ENCODE data around the gene DAB1. TPM values are rescaled to one million over a fixed set of nuclear protein-coding genes. Genes with fewer than 3 reads are reported as not detected.

The DAB1 gene
- total and polyA plus RNA-seq, 12 donors: 0.04 to 2.1 (median 0.59) TPM; not detected in 2

GRCh38 chr1:57404884-57405283 lies 19.0 kb downstream of the DAB1 start:
- Histone ChIP-seq H3K27me3 (no peaks in the 10 kb centered on the region), H3K9me3 (replicated peaks in 1 of 3) (no peaks in the 10 kb centered on the region), H3K27ac (no peak overlapping the region), H3K4me3 (no peak overlapping the region), H3K4me1 (replicated peaks in 1 of 2) (no peaks in the 10 kb centered on the region), H3K36me3 (replicated peaks in 1 of 2) (no peaks in the 10 kb centered on the region)
- WGBS, 4 donors: 77 to 86% (median 86%) methylated on average over 3 of the region's 3 CpGs
- DNase-seq: no peak
- intact Hi-C loops (cut with DNase I): no loop called here
- TF ChIP-seq, protein P1, sequence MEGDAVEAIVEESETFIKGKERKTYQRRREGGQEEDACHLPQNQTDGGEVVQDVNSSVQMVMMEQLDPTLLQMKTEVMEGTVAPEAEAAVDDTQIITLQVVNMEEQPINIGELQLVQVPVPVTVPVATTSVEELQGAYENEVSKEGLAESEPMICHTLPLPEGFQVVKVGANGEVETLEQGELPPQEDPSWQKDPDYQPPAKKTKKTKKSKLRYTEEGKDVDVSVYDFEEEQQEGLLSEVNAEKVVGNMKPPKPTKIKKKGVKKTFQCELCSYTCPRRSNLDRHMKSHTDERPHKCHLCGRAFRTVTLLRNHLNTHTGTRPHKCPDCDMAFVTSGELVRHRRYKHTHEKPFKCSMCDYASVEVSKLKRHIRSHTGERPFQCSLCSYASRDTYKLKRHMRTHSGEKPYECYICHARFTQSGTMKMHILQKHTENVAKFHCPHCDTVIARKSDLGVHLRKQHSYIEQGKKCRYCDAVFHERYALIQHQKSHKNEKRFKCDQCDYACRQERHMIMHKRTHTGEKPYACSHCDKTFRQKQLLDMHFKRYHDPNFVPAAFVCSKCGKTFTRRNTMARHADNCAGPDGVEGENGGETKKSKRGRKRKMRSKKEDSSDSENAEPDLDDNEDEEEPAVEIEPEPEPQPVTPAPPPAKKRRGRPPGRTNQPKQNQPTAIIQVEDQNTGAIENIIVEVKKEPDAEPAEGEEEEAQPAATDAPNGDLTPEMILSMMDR (IDR thresholded peaks at IDR 0.05): no peak
- no peak for TF ChIP-seq POLR2A (IDR thresholded peaks at IDR 0.05)

DNA sequence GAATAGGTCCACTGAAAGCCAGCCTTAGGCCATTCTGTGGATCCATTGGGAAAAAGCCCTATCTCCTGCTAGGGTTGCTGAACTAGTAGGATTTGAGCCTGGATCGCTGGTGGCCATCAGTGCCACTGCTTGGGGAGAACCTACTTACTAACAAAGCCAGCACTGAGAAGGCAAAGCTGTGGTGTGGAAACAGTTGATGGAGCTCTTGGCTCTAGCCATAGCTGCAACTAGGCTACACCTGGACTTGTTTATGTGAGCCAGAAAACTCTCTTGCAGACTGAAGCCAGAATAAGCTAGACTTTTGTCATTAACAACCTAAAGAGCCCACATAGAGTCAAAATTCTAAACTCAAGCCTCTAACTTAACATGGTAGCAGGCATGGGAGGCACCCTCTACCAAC lies 20.7 kb downstream of the DAB1 start:
- Histone ChIP-seq H3K4me3 (no peak overlapping the region), H3K36me3 (replicated peaks in 1 of 2) (no peaks in the 10 kb centered on the region), H3K27me3 (no peaks in the 10 kb centered on the region), H3K27ac (no peak overlapping the region), H3K4me1 (replicated peaks in 1 of 2) (no peaks in the 10 kb centered on the region), H3K9me3 (replicated peaks in 1 of 3) (no peaks in the 10 kb centered on the region)
- 86 to 100% (median 96%) methylated on average over 1 of the region's 1 CpG for WGBS, 4 donors
- TF ChIP-seq POLR2A (IDR thresholded peaks at IDR 0.05): no peak
- TF ChIP-seq, protein P1 (IDR thresholded peaks at IDR 0.05): no peak
- no peak for DNase-seq
- intact Hi-C loops (cut with DNase I): no loop called here

DNA sequence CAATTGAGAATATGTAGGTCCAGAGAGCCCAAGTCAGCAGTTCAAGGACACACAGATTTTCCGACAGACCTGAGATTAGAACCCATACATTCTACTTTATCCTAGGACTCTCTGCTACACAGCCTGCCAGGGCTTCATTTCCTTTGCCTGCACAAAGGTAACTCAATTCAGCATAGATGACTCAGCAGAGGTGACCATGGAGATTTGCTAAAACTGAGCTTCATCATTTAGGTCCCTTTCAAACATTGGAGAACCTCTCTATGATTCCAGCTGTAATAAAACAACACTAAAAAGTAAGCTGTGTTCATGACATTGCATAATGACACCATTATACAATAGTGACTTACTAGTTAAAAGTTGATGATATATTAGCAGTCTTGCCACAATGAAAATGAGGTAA lies 22.2 kb downstream of the DAB1 start:
- Histone ChIP-seq H3K27me3 (no peaks in the 10 kb centered on the region), H3K36me3 (replicated peaks in 1 of 2) (no peaks in the 10 kb centered on the region), H3K27ac (no peak overlapping the region), H3K4me1 (replicated peaks in 1 of 2) (no peaks in the 10 kb centered on the region), H3K4me3 (no peak overlapping the region), H3K9me3 (replicated peaks in 1 of 3) (no peaks in the 10 kb centered on the region)
- intact Hi-C loops (cut with DNase I): no loop called here
- 60 to 79% (median 62%) methylated on average over 1 of the region's 1 CpG for WGBS, 4 donors
- TF ChIP-seq, protein P1 (IDR thresholded peaks at IDR 0.05): no peak
- TF ChIP-seq POLR2A (IDR thresholded peaks at IDR 0.05): no peak
- no peak for DNase-seq

DNA sequence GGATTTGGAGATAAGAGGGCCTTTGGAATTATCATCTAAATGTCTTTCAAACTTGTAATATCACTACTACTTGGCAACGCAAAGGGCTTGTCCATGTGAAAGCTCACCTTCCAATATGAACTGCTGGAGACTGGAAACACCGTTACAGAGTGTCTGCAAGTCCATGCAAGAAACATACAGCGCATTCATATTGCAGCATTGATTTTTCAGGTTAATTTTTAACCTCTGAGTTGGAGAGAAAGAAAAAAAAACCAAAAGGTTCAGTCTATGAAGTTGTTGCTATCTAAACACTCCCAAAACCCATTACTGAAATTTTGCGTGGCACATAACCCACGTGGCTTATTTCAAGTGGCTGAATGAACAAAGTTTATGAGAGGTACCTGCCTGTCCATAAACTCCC lies 23.8 kb downstream of the DAB1 start:
- intact Hi-C loops (cut with DNase I): no loop called here
- 82 to 93% (median 90%) methylated on average over 5 of the region's 5 CpGs for WGBS, 4 donors
- no peaks in the 10 kb centered on the region for H3K27me3 ChIP-seq

More for the DNA sequence above, 23.8 kb downstream of the DAB1 start:
- Histone ChIP-seq H3K4me3 (no peak overlapping the region), H3K27ac (no peak overlapping the region), H3K4me1 (replicated peaks in 1 of 2) (no peaks in the 10 kb centered on the region), H3K36me3 (replicated peaks in 1 of 2) (no peaks in the 10 kb centered on the region), H3K9me3 (replicated peaks in 1 of 3) (no peaks in the 10 kb centered on the region)
- DNase-seq: no peak
- no peak for TF ChIP-seq POLR2A (IDR thresholded peaks at IDR 0.05)
- TF ChIP-seq, protein P1 (IDR thresholded peaks at IDR 0.05): no peak
